Stimulated activated CD4-positive, alpha-beta T cell treated with anti-CD3 and anti-CD28 coated beads, Interleukin-2, amount 100 ng/mL, for 24 hours (primary cell): Measurements from ENCODE around the gene MIER1.

ENCODE experiments used
- DNase-seq, 2 donors: peaks; one replicate each; pipeline ENCODE4 v3.0.0-alpha.2; 2020

MIER1 gene

DNA sequence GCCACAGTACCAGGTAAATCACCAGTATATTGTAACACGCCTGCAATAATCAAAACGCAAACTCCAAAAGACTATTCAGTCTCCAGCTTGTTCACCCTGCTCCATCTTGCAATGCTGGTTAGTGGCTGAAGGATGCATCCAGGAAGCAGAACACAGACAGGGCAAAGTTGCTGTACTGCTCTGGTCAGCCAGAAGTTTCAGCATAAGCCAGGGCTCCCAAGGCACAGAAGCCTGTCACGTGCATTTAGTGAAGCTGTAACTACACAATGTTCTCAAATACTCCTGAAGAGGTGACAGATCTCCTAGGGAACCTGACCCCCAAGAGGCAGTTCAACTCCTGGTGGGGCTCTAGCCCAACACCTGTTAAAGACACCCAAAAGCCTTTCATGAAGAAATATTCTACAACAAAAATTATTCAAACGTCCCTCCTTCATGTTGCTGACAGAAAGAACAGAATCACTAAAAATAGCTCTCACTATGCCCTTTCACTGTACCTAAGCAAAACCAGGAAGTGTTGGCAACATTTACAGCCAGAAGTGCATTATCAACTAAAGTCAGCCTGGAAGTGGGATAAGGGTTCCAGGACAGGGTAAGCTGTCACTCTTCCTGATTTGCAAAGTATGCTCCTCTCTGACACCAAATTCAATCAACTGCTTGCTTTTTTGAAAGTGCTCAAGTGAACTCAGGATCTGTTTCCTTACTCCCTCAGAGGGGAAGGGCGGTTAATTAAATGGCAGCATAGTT is 77.1 kb downstream of the MIER1 start:
- no peak for DNase-seq

DNA sequence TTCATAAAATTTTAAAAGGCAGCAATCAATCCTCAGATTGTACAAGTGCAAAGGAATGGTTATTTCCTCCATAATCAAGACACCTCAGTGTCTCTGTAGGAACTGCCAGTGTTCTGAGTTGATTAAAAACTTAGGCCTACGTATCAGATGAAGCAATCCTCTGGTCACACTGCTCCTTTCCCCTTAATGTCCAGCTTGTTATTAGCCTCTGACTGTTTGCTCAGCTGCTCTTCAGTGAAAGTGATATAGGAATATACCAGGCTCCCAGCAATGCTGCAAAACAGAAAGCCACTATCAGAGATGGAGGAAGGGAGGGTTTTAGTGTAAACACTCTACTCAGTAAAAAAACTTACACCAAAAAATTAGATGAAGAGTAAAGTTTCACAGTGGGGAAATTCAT is 79.4 kb downstream of the MIER1 start:
- DNase-seq, result no peak

DNA sequence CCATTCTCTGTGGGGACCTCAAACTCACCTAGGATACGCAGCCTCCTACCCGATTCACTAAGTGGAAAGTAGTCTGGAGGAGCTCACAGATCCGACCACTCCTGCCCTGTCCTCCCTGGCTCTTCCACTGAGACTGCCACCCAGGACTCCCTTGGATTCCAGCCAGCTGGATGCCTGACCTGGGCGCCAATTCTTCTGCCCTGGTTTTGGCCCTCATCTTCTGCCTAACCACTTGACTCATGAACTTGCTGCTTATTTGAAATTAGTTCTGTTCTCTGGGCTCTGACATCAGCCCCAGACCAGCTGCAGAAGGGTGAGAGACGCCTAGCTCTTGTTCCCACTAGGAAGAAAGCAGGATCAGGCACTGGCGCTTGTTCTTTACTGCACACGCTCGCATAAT is 80.3 kb downstream of the MIER1 start:
- no peak for DNase-seq

DNA sequence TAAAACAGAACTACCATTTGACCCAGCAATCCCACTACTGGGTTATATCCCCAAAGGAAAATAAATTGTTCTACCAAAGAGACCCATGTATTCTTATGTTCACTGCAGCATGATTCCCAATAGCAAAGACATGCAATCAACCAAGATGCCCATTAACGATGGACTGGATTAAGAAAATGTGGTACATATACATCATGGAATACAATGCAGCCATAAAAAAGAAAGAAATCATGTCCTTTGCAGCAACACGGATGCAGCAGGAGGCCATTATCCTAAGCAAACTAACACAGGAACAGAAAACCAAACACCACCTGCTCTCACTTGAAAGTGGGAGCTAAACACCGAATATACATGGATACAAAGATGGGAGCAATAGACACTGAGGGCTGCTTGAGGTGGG is 85.0 kb downstream of the MIER1 start:
- DNase-seq, result no peak

DNA sequence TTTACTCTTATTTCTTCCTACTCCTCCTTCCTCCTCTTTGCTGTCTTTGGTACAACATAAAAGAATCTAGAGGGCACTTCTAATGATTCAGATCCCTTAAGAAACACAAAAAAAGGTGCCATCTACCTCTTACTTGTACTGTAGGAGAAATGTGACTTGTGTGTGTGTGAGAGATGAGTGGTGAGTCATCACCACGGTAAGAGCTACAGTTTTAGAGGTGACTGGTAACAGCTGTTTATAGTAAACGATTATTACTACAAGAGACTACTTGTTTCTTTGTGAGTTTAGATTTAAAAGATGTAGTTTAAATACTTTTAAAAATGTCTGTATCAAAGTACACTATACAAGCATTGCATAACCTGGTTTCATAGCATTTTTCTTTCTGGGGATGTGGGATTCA is 88.8 kb downstream of the MIER1 start:
- DNase-seq, result no peak

DNA sequence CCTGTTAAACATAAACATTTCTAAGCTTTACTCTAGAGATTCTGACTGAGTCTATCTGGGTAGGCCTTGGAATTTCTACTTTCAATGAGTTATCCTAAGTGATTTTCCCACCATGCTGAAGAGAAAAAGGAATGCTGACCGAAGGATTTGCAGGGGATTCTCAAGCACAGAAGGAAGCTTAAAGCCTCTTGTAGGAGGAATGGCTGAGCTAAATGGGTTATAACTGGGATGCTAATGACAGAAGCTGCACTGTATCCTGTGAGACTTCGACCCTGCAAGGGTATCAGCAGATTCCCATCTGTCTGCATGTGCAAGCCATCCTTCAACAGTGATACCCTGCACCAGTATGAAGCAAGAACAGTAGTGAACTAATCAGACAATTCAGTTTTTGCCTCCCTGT is 93.8 kb downstream of the MIER1 start:
- DNase-seq, result no peak

DNA sequence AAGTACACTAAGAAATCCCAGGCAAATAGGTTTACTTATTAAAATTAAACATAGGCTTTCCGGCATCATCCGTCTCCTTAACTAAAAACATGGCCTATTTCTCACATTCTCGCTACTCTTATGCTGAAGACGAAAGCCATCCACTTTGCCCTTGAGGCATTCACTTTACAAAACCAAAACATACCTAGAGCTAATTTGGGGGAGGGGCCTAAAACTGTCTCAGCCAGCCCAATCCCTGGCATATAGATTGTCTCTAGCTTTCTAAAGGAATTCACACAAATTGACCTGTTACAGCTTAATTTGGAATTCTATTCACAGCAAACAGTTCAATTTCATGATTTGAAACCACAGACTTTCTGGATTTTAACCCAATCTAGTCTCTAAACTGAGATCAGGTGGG is 94.3 kb downstream of the MIER1 start:
- DNase-seq, result no peak

DNA sequence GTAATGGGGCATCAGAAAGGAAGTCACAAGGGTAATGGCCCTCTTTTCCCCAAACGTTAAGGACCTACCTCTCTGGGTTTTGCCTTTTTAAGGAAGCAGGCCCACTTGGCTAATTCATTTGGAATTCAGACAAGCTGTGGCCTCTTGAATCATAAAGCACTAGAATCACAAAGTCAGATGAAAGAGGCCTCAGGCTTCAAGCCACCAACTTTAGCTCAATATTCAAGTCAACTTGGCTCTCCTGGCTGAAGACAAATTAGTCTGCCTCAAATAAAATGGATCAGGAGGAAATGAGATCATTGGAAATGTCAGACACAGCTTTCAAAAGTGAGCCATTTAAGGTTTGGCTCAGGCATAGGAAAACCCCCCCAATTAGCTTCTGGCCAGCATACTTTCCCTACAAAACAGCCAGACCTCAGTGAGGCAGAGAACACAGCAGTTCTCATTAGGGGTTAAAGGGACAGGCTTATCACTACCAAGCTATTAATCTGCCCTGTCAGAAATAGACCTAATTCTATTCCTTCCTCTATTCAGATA is 94.9 kb downstream of the MIER1 start:
- DNase-seq, result no peak

DNA sequence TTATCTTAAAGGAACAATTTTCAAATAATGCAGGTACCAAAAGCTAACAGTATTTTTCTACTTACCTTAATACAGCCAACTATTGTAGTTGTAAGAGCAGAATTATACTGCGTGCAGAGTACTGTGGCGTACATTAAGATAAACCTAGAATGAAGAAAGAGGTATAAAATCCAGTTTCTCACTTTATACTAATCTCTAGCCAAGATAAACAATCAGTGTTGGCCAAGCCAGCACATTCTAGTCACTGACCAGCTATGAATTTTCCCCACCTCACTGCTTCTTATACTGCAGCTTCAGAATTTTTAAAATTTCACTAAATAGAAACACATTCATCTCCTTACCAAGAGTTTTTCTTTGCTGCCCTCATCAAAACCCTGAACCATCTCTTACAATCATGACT is 95.5 kb downstream of the MIER1 start:
- no peak for DNase-seq

DNA sequence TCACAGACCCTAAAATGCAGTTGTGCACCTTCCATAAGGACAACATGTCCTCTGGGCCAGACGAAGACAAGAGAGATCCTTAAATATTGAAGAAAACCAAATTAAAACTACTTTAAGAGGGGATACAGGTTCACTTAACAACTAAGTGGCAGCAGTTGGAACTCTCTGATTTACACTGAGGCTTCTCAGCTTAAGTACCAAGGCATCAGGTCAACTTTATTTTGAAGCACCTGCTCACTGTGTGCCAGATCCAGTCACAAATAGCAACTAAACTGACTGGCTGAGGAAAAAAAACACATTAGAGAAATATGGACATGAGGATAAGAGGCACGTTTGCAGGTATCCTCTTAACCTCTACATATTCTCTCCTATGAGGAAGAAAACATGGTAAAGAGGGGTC is 96.0 kb downstream of the MIER1 start:
- no peak for DNase-seq

DNA sequence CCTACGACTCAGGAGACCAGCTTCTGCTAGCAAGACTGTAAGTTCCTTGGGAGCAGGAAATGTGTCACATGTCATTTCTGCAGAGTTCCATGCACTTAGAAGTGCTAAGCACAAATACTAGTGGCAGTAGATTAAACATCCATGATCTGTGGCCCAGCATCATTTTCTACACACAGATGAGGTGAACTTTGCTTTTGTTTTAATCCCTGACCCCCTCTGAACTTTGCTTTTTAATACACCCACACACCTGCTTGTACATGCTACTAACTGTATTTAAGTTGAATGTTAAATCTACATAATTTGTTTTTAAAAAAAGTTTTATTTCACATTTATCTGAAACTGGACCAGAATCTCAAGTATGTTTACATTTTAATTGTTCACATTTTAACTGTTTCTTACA is 104.7 kb downstream of the MIER1 start:
- DNase-seq, result no peak

DNA sequence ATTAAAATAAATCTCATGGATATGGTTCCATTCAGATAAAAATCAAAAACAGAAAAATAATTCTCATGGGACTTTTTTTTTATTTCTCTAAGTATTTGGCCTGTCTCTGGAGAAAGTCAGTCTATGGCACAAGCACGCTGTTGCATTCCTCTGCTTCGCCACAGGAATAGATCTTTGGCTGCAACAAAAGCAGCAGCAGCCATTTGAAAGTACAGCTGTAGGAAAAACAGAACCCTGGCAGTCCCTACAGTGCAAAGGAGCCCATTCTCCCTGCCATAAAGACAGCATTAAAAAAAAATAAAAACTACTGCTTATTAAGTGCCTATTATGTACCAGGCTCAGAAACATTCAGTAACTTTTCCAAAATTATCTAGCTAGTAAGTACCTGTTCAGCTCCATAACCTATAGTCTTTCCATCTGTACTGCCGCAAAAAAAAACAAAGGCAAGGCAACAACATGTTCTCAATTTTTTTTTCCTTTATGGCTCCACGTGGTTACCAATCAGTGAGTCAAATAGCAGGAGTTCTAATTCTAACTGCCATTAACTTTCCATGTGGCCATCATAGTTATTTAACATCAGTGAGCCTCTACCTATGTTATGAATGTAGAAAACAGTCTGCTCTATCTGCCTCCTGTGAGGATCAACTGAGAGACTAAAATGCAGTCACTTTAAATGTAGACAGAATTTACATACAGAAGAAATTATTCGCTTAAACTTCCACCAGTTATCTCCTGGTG is 106.5 kb downstream of the MIER1 start:
- DNase-seq, result no peak

DNA sequence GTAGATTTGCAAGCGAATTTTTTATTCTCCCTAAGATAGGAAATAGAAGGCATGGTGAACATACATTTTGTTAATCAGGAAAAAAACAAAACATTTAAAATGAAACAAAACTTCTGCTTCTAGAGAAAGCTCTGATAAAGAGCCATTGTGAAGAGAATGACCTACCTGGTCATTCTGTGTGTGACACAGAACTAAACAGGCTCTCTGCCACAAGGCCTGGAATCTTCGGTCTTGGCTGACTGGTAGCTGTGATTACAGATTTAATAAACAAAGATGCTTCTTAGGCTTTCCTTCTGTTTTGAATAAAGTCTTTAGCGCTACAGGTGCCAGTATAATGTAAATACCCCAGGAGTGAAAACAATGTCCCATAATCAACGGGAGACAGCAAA is 107.1 kb downstream of the MIER1 start:
- DNase-seq, result no peak
